ENCODE data around the gene RMC1. TPM values are rescaled to one million over a fixed set of nuclear protein-coding genes. Genes with fewer than 3 reads are reported as not detected.

RMC1 gene
- total RNA-seq, 1 donor from 2014 or later: 31.6 TPM

DNA sequence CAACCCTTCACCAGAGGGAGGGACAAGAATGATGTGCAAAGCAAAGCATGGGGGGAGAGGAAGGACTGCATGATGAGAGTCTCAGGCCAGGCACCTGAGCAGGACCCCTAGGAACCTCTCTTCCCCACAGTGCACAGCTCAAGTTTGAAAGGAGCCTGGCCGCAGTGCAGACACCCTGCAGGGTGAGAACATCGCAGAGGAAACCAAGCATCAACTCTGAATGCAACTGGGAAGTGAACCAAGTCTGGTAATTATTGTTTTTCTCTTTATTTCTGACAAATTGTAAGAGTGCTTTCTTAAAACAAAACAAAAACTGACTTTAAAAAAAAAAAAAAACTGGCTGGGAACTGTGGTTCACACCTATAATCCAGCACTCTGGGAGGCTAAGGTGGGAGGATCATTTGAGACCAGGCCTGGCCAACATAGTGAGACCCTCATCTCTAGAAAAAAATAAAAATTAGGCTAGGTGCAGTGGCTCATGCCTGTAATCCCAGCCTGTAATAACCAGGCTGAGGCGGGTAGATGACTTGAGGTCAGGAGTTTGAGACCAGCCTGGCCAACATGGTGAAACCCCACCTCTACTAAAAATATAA is 67.7 kb downstream of the RMC1 start:
- no peaks in the 10 kb centered on the region for H3K27me3 ChIP-seq
- no peak for DNase-seq (ENCODE audit: low spot score)
- no peak for TF ChIP-seq EZH2phosphoT487 (IDR thresholded peaks at IDR 0.05)
- TF ChIP-seq, protein P1, sequence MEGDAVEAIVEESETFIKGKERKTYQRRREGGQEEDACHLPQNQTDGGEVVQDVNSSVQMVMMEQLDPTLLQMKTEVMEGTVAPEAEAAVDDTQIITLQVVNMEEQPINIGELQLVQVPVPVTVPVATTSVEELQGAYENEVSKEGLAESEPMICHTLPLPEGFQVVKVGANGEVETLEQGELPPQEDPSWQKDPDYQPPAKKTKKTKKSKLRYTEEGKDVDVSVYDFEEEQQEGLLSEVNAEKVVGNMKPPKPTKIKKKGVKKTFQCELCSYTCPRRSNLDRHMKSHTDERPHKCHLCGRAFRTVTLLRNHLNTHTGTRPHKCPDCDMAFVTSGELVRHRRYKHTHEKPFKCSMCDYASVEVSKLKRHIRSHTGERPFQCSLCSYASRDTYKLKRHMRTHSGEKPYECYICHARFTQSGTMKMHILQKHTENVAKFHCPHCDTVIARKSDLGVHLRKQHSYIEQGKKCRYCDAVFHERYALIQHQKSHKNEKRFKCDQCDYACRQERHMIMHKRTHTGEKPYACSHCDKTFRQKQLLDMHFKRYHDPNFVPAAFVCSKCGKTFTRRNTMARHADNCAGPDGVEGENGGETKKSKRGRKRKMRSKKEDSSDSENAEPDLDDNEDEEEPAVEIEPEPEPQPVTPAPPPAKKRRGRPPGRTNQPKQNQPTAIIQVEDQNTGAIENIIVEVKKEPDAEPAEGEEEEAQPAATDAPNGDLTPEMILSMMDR (IDR thresholded peaks at IDR 0.05): no peak
- TF ChIP-seq EZH2 (IDR thresholded peaks at IDR 0.05): no peak
- no peaks in the 10 kb centered on the region for H4K20me1 ChIP-seq (ENCODE audit: low read depth)
- no peaks in the 10 kb centered on the region for H3K9me3 ChIP-seq (ENCODE audit: low read depth)
- H3K36me3 ChIP-seq: no peaks in the 10 kb centered on the region
- H3K9ac ChIP-seq: no peak overlapping the region
- no peak overlapping the region for H3K4me3 Mint-ChIP-seq
- no peaks in the 10 kb centered on the region for H3K79me2 ChIP-seq (ENCODE audit: low read depth)
- H3K36me3 Mint-ChIP-seq: peaks cover 11% of the 10 kb centered on the region
- no peak overlapping the region for H3K27ac Mint-ChIP-seq
- H3K4me1 ChIP-seq: no peaks in the 10 kb centered on the region
- no peaks in the 10 kb centered on the region for H3F3A ChIP-seq (ENCODE audit: low read depth)
- H2AFZ ChIP-seq (replicated peaks): no peak overlapping the region
- no peak overlapping the region for H3K27ac ChIP-seq
- no peaks in the 10 kb centered on the region for H3K9me3 Mint-ChIP-seq
- no peaks in the 10 kb centered on the region for H3K4me1 Mint-ChIP-seq
- no peaks in the 10 kb centered on the region for H3K27me3 Mint-ChIP-seq (ENCODE audit: insufficient read depth, low read depth)
- no peak overlapping the region for H3K4me2 ChIP-seq
- H3K4me3 ChIP-seq: no peak overlapping the region

DNA sequence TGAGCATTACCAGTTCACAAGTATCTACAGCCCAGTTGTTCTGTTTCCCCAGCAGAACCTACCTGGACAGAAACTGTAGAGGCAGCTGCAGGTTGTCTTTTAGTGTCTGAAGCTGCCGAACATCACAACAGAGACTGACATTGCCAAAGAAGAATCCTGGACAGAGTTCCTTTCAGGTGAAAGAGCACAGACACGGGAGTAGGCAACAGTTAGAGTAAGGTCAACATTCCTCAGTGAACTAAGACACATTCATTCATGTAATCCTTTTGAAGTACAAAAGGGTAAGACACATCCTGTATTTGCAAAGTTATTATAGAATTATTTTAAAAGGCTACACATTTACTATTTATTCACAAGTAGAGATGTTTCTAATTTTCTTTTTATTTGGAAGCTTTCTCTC is 68.7 kb downstream of the RMC1 start:
- no peak overlapping the region for H3K27ac ChIP-seq
- H3K4me2 ChIP-seq: no peak overlapping the region
- Mint-ChIP-seq H3K36me3 (peaks cover 13% of the 10 kb centered on the region), H3K4me3 (no peak overlapping the region), H3K27ac (no peak overlapping the region), H3K9me3 (no peaks in the 10 kb centered on the region), H3K27me3 (ENCODE audit: insufficient read depth, low read depth) (no peaks in the 10 kb centered on the region), H3K4me1 (no peaks in the 10 kb centered on the region)
- no peaks in the 10 kb centered on the region for H3K9me3 ChIP-seq (ENCODE audit: low read depth)
- no peak for TF ChIP-seq EZH2phosphoT487 (IDR thresholded peaks at IDR 0.05)
- TF ChIP-seq, protein P1 (IDR thresholded peaks at IDR 0.05): no peak
- TF ChIP-seq EZH2 (IDR thresholded peaks at IDR 0.05): no peak
- no peak overlapping the region for H2AFZ ChIP-seq (replicated peaks)
- H3K4me3 ChIP-seq: no peak overlapping the region
- H3K36me3 ChIP-seq: no peaks in the 10 kb centered on the region
- DNase-seq (ENCODE audit: low spot score): no peak
- H4K20me1 ChIP-seq (ENCODE audit: low read depth): no peaks in the 10 kb centered on the region
- H3F3A ChIP-seq (ENCODE audit: low read depth): no peaks in the 10 kb centered on the region
- no peaks in the 10 kb centered on the region for H3K79me2 ChIP-seq (ENCODE audit: low read depth)
- H3K9ac ChIP-seq: no peak overlapping the region
- no peaks in the 10 kb centered on the region for H3K4me1 ChIP-seq
- H3K27me3 ChIP-seq: no peaks in the 10 kb centered on the region

DNA sequence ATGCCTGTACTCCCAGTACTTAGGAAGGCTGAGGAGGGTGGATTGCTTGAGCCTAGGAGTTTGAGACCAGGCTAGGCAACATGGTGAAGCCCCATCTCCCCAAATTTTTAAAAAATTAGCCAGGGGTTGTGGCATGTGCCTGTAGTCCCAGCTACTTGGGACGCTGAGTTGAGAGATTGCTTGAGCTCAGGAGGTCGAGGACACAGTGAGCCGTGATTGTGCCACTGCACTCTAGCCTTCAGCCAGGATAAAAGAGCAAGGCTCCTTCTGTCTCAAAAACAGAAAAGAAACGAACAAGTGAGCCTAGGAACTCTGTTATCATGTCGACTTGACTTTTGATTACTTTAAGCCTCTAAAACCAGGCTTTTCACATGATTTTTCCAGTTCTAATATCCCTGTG is 69.3 kb downstream of the RMC1 start:
- Histone ChIP-seq H3K9me3 (ENCODE audit: low read depth) (no peaks in the 10 kb centered on the region), H4K20me1 (ENCODE audit: low read depth) (no peaks in the 10 kb centered on the region), H3K9ac (no peak overlapping the region), H3K27me3 (no peaks in the 10 kb centered on the region), H3K4me1 (no peaks in the 10 kb centered on the region), H3K4me2 (no peak overlapping the region), H3K27ac (no peak overlapping the region), H3K4me3 (no peak overlapping the region), H3F3A (ENCODE audit: low read depth) (no peaks in the 10 kb centered on the region), H3K79me2 (ENCODE audit: low read depth) (no peaks in the 10 kb centered on the region), H2AFZ (replicated peaks) (no peak overlapping the region), H3K36me3 (no peaks in the 10 kb centered on the region)
- Mint-ChIP-seq H3K27me3 (ENCODE audit: insufficient read depth, low read depth) (no peaks in the 10 kb centered on the region), H3K36me3 (peaks cover 10% of the 10 kb centered on the region), H3K9me3 (no peaks in the 10 kb centered on the region), H3K4me1 (no peaks in the 10 kb centered on the region), H3K27ac (no peak overlapping the region), H3K4me3 (no peak overlapping the region)
- no peak for DNase-seq (ENCODE audit: low spot score)
- no peak for TF ChIP-seq EZH2 (IDR thresholded peaks at IDR 0.05)
- TF ChIP-seq, protein P1 (IDR thresholded peaks at IDR 0.05): no peak
- TF ChIP-seq EZH2phosphoT487 (IDR thresholded peaks at IDR 0.05): no peak
